ENCODE data around the gene AP4M1.
"Not testable (repeated sequence)": the region's sequence is repeated elsewhere in the genome, so short reads cannot be mapped to it uniquely, and the experiment has no call there.

AP4M1 gene

DNA sequence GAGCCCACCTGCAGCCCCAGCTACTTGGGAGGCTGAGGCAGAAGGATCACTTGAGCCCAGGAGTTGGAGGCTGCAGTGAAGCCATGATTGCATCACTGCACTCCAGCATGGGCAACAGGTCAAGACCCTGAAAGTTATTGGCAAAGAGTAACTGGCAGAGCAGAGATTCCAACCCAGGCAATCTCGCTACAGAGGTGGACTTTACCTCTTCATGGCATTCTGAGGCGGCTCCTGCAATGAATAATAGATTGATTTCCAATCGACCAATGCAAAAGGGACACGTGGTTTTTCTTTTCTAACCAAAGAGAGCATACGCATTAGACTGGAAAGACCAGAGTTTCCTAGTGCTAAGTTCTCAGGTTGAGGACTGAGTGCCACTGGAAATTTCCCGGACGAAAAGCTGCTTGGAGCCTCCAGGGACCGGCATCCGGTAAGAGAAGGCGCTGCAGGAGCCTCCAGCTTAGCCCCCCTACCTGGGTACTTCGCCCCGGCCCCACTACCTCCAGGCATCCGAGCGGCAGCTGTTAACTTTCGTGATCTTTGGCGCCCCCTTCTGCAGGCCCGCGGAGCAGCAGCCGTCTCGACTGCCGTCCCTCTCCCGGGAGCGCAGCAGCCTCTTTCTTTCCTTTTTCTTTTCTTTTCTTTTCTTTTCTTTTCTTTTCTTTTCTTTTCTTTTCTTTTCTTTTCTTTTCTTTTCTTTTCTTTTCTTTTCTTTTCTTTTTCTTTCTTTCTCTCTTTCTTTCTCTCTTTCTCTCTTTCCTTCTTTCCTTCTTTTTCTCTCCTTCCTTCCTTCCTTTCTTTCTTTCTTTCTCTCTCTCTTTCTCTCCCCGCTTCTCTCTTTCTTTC, 29.4 kb downstream of the AP4M1 start:
- DNase-seq (ENCODE audit: low read depth in 2 of 2), result peak; percentile 59 to 74

DNA sequence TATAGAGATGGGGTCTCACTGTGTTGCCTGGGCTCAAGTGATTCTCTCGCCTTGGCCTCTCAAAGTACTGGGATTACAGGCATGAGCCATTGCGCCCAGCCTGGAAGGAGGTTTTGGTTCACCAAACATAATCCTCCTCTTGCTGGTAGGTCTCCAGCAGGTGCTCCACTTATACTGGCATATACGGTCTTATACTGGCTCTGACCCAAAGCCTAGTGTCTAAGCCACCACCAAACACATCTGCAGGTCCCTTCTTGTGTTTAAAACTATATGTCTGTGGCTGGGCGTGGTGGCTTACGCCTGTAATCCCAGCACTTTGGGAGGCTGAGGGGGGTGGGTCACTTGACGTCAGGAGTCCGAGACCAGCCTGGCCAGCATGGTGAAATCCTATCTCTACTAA, 30.7 kb downstream of the AP4M1 start:
- no peak for DNase-seq (ENCODE audit: low read depth in 2 of 2)

GRCh38 chr7:100132697-100133151, 31.3 kb downstream of the AP4M1 start:
- peak in 1 of 2 donors; percentile 47 for DNase-seq (ENCODE audit: low read depth in 2 of 2)

DNA sequence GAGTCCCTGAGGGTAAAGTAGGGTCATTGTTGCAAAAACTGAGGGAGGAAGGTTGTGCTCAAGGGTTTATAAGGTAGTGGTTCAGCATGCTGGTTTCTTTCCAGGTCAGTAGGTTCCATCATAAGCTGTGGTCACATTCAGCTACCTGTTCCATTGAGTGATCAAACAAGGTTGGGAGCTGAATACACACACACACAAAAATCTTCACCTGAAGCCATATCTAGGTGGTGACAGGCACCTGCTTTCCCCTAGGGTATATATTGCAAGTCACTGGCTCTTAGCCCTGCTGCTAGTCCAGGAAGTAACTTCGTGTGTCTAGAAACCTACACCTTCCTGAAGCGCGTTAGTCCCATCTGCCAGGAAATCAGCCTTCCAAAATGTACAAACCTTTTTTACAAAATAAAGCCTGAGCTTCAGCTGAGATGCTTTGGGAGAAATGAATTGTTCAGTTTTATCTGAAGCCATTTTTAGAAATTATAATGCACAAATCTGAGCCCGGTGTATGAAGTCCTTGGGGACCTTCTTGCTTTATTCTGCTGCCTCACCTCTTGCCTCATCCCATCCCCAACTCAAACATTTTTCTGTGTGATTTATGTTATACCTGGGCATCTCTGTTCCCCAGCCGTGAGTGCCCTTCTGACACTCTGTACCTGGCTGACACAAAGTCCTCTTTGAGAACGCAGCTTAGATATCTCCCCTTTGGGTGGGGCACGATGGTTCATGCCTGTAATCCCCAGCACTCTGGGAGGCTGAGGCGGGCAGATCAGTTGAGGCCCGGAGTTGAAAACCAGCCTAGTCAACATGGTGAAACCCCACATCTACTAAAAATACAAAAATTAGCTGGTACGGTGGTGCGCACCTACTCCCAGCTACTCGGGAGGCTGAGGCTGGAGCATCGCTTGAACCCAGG, 36.7 kb downstream of the AP4M1 start:
- no peak for DNase-seq (ENCODE audit: low read depth in 2 of 2)

GRCh38 chr7:100141555-100141949, 40.1 kb downstream of the AP4M1 start:
- DNase-seq (ENCODE audit: low read depth in 2 of 2), result no peak

DNA sequence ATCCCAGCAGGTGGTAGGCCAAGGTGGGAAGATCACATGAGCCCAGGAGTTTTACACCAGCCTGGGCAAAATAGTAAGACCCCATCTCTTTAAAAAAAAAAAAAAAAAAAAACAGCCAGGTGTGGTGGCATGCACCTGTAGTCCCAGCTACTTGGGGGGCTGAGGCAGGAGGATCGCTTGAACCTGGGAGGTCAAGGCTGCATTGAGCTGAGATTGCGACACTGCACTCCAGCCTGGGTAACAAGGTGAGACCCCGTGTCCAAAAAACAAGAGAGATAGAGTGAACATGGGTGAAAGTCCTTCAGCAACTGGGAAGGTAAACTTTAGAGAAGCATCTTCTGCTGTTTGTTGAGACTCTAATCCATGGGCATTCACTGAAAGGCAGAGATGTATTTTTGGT, 41.0 kb downstream of the AP4M1 start:
- DNase-seq (ENCODE audit: low read depth in 2 of 2), result no peak

- not testable (repeated sequence) for DNase-seq (ENCODE audit: low read depth in 2 of 2)
These were observed 44.9 kb downstream of the AP4M1 start for GRCh38 chr7:100146350-100146749.

- DNase-seq (ENCODE audit: low read depth in 2 of 2), result no peak
These were observed 45.8 kb downstream of the AP4M1 start for GRCh38 chr7:100147278-100147677.

DNA sequence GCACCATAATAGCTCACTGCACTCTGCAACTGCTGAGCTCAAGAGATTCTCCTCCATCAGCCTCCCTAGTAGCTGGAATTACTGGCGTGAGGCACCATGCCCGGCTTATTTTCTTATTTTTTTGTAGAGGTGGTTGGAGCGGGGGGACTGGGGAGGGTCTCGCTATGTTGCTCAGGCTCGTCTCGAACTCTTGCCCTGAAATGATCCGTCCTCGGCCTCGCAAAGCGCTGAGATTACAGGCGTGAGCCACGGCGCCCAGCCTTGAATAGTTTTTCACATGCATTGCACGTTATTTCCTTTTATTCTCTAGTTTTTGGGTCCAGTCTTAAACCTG, 46.7 kb downstream of the AP4M1 start:
- DNase-seq (ENCODE audit: low read depth in 2 of 2), result no peak

- peak; percentile 95 to 97 for DNase-seq (ENCODE audit: low read depth in 2 of 2)
These were observed 47.3 kb downstream of the AP4M1 start, which contains the start of gene LAMTOR4 for GRCh38 chr7:100148559-100149328. TSS of gene LAMTOR4 (plus strand) at chr7:100148918. CDS start at chr7:100148973, 55 bp downstream.

- DNase-seq (ENCODE audit: low read depth in 2 of 2), result no peak
These were observed 51.0 kb downstream of the AP4M1 start for GRCh38 chr7:100152404-100152803.

DNA sequence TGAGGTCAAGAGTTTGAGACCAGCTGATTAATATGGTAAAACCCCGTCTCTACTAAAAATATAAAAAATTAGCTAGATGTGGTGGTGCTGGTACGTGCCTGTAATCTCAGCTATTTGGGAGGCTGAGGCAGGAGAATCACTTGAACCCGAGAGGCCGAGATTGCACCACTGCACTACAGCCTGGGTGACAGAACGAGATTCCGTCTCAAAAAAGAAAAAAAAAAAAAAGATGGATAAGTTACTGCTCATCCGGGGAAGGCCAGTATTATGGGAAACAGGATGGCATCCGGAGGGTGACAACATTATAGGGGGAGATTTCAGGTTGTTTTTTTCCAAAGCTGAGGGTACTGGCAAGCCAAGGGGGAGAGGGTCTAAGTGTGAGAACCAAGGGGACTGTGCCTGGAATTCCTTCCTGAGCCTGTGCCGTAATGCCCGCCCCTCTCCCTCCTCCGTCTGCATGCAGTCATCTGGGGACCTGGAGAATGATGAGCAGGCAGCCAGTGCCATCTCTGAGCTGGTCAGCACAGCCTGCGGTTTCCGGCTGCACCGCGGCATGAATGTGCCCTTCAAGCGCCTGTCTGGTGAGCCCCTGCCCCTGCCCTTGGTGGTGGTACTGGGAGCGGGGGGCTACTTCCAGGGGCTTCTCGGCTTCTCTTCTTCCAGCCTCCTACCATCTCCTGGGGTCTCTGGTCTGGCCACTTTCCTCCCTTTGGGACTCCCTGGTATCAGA, 51.7 kb downstream of the AP4M1 start:
- no peak for DNase-seq (ENCODE audit: low read depth in 2 of 2)

GRCh38 chr7:100153708-100154535, 52.5 kb downstream of the AP4M1 start:
- no peak for DNase-seq (ENCODE audit: low read depth in 2 of 2)

GRCh38 chr7:100154651-100155491, 53.4 kb downstream of the AP4M1 start:
- DNase-seq (ENCODE audit: low read depth in 2 of 2), result no peak

DNA sequence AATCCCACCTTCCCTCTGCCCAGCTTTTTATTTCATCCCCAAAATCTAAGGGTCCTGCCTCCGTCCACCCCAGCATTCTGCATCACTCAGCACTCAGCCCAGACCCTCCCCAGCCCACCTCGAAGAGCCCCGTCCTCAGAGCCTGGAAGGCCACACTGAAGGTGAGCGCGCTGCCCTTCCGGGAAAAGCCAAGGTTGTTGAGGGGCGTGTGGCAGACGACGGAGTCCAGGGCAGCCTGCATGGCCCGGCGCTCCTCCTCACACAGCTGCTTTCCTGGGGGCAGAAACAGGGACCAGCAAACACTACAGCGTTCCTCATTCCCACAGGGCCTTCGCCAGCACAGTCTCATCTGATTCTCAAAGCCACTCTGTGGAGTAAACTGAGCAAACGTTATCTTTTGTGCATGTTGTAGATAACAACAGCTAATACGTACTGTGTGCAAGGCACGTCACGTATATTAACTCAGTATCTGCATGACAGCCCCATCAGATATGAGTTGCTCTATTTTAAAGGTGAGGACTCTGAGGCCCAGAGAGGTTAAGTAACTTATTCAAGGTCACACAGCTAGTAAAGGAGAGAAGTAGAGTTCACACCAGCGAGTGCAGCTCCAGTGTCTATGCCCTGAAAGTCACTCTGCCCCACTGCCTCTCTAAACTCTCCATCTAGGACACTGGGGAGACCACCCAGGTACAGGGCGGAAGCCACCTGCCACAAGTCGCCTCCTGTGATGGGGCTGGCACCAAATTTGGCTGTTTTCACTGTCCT, 54.3 kb downstream of the AP4M1 start:
- no peak for DNase-seq (ENCODE audit: low read depth in 2 of 2)

DNA sequence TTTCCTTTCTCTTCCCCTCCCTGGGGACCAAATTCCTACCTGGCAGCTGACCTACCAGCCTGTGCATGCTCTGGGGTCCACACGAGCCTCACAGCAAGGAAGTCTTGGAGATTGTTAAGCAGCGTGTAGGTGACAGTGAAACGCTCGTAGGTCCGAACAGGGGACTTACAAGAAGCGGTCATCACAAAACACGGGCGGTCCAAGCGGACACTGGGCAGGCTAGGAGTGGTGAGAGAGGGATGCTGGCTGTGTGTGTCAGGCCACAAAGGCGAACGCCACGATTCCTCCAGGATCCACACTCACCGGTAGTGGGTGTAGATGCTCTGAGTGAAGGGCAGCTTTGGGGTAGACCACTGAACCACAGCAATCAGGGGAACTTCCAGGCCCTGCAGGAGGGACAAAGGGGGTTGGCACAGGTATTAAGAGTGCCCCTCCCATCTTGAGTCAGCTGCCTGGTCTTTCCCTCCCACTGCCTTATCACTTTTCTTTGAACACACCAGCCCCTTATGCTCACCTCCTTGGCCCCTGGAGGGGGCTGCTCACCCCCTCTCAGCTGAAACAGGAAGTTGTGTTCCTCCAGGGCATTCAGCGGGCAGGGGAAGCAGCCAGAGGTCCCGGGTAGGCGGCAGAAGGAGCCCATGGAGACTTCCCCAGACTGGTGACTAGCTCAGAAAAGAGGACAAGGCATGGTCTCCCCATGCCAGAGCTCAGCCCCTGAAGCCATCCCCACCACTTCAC, 55.1 kb downstream of the AP4M1 start:
- no peak for DNase-seq (ENCODE audit: low read depth in 2 of 2)

DNA sequence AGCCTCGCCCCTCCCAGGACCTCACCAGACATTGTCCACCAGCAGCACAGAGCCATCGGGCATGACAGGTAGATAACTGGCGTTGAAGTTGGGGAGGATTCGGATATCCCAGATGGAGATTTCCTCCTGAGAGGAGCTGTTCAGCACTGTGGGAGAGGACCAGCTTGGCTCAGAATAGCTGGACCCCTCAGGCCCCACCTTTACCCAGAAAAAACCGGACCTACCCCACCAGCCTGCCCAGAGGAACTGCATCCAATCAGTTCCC, 55.6 kb downstream of the AP4M1 start:
- no peak for DNase-seq (ENCODE audit: low read depth in 2 of 2)
